Adrenal gland (tissue), 12 donors: Measurements from ENCODE around the gene MLIP. TPM values are rescaled to one million over a fixed set of nuclear protein-coding genes. Genes with fewer than 3 reads are reported as not detected.

Source experiments
- DNase-seq, 7 donors: peaks; one replicate each; pipeline ENCODE4 v3.0.0-alpha.2; 2019 to 2020
- H3K27ac ChIP-seq, 5 donors: fragments of 200-600 bp; sonication (generic) in 4 of 5; 1 replicate in 3 of 5; 2 replicates in 2 of 5; pipeline versions ENCODE4 v1.5.1 to v1.8.0; 2016 to 2020; ENCODE audit warnings: mild to moderate bottlenecking in 1 of 5
- H3K27me3 ChIP-seq: fragments of 200-600 bp; 2 replicates; pipeline ENCODE4 v1.8.0; 2021
- H3K36me3 ChIP-seq, 2 donors: fragments of 200-600 bp; replicated peaks in 1 of 2; 1 replicate in 1 of 2; 2 replicates in 1 of 2; pipeline versions ENCODE4 v1.5.1 to v1.8.0; 2018 to 2022
- H3K4me1 ChIP-seq, 2 donors: fragments of 200-600 bp; replicated peaks in 1 of 2; 1 replicate in 1 of 2; 2 replicates in 1 of 2; pipeline versions ENCODE4 v1.5.1 to v1.8.0; 2018 to 2021
- H3K4me3 ChIP-seq, 4 donors: fragments of 200-600 bp; sonication (generic) in 3 of 4; one replicate each; pipeline ENCODE4 v1.5.1; 2016 to 2018
- H3K9me3 ChIP-seq, 3 donors: fragments of 200-600 bp; sonication (generic) in 1 of 3; replicated peaks in 1 of 3; 1 replicate in 2 of 3; 2 replicates in 1 of 3; pipeline versions ENCODE4 v1.5.1 to v1.8.0; 2016 to 2021
- CTCF ChIP-seq, 6 experiments: fragments of 450-650 bp in 4 of 6; fragments of 200-600 bp in 2 of 6; sonication (generic) in 1 of 6; IDR thresholded peaks; 1 replicate in 5 of 6; 2 replicates in 1 of 6; pipeline versions ENCODE4 v1.5.1 to v1.8.0; 2016 to 2021; ENCODE audit warnings: antibody characterized with exemption in 6 of 6, mild to moderate bottlenecking in 2 of 6, moderate library complexity in 1 of 6
- POLR2A ChIP-seq, 2 donors: fragments of 450-650 bp; IDR thresholded peaks; one replicate each; pipeline ENCODE4 v1.6.1; 2017; ENCODE audit warnings: antibody characterized with exemption in 2 of 2, mild to moderate bottlenecking in 2 of 2, moderate library complexity in 1 of 2
- WGBS, 4 donors: extraction: QIAGEN DNeasy Blood & Tissue Kit in 2 of 4; methylation state at CpG; one replicate each; pipeline versions ENCODE4 v1.1.5 to v1.1.7; 2013 to 2017; 5-methylcytosine and 5-hydroxymethylcytosine counted together
- intact Hi-C, 2 donors: fragments of 100-400 bp; cut with DNase I; formaldehyde crosslinking; loops; one replicate each; pipeline versions ENCODE4 v1.14.1 to v1.15.0; 2022 to 2023
- polyA plus RNA-seq, 3 donors: library from polyadenylated mRNA; stranded (reverse); fragments of 200-250 nt in 2 of 3; fragments of 350-450 nt in 1 of 3; fragmentation: Illumina TruSeq in 1 of 3; extraction: RNeasy Lipid Tissue Mini Kit (QIAGEN cat#74804) in 1 of 3; gene quantifications; one replicate each; pipeline ENCODE4 v1.2.3, GENCODE V29; 2013 to 2014
- total RNA-seq, 9 donors: library from RNA; depleted of rRNA in 4 of 9; stranded (reverse); fragments of >200 nt in 4 of 9; fragments of 120-200 nt in 1 of 9; fragmentation: NEBNext Ultra II Directional in 1 of 9; extraction: Animal tissue kit (Norgen Biotek cat#: 25700) in 1 of 9; gene quantifications; one replicate each; pipeline versions ENCODE4 v1.1.0 to v1.2.4, GENCODE V29; 2013 to 2023
- donor health status: healthy with polysubstance abuse.
- donor health status: Bipolar disorder and iron deficiency.
- donor health status: DM: yes; HTN: yes; CAD: no.
- donor health status: DM: no; HTN: no; CAD: no.
- donor health status: DM: no; HTN: no; CAD: no.
- donor health status: DM: yes; HTN: yes; CAD: no.

The MLIP gene
- total and polyA plus RNA-seq, 12 donors: 0.88 to 9.6 (median 5.0) TPM

- H3K27ac ChIP-seq: no peak overlapping the region
- intact Hi-C loops: no loop called here
- H3K4me3 ChIP-seq: no peak overlapping the region
- 56 to 71% (median 61%) methylated on average over 2 of the region's 2 CpGs for WGBS, 4 donors
- H3K36me3 ChIP-seq: no peaks in the 10 kb centered on the region
- H3K27me3 ChIP-seq: no peaks in the 10 kb centered on the region
- H3K4me1 ChIP-seq: no peaks in the 10 kb centered on the region
- no peak for DNase-seq
- no peak for TF ChIP-seq POLR2A (IDR thresholded peaks at IDR 0.05)
- no peak for TF ChIP-seq CTCF (IDR thresholded peaks at IDR 0.05)
- no peaks in the 10 kb centered on the region for H3K9me3 ChIP-seq
Observed at GRCh38 chr6:54135665-54136369, 24.6 kb downstream of the MLIP start.

- H3K36me3 ChIP-seq: no peaks in the 10 kb centered on the region
- no peak for DNase-seq
- intact Hi-C loops: no loop called here
- no peak overlapping the region for H3K27ac ChIP-seq
- TF ChIP-seq CTCF (IDR thresholded peaks at IDR 0.05): no peak
- TF ChIP-seq POLR2A (IDR thresholded peaks at IDR 0.05): no peak
- WGBS, 4 donors: 78 to 91% (median 85%) methylated on average over 1 of the region's 1 CpG
- no peaks in the 10 kb centered on the region for H3K4me1 ChIP-seq
- H3K4me3 ChIP-seq: no peak overlapping the region
- H3K9me3 ChIP-seq: no peaks in the 10 kb centered on the region
- no peaks in the 10 kb centered on the region for H3K27me3 ChIP-seq
Observed at GRCh38 chr6:54138795-54139194, 27.6 kb downstream of the MLIP start.

- TF ChIP-seq POLR2A (IDR thresholded peaks at IDR 0.05): no peak
- no peak for TF ChIP-seq CTCF (IDR thresholded peaks at IDR 0.05)
- Histone ChIP-seq H3K4me1 (no peaks in the 10 kb centered on the region), H3K4me3 (no peak overlapping the region), H3K9me3 (no peaks in the 10 kb centered on the region), H3K36me3 (no peaks in the 10 kb centered on the region), H3K27me3 (no peaks in the 10 kb centered on the region), H3K27ac (no peak overlapping the region)
- DNase-seq: no peak
- intact Hi-C loops: no loop called here
Observed at GRCh38 chr6:54140811-54141210, 29.6 kb downstream of the MLIP start.

- no peaks in the 10 kb centered on the region for H3K4me1 ChIP-seq
- no peaks in the 10 kb centered on the region for H3K27me3 ChIP-seq
- H3K9me3 ChIP-seq: no peaks in the 10 kb centered on the region
- no peak overlapping the region for H3K27ac ChIP-seq
- intact Hi-C loops: no loop called here
- H3K36me3 ChIP-seq: no peaks in the 10 kb centered on the region
- 90 to 93% (median 91%) methylated on average over 12 of the region's 12 CpGs for WGBS, 4 donors
- TF ChIP-seq POLR2A (IDR thresholded peaks at IDR 0.05): no peak
- TF ChIP-seq CTCF (IDR thresholded peaks at IDR 0.05): no peak
- DNase-seq: no peak
- H3K4me3 ChIP-seq: no peak overlapping the region
Observed at GRCh38 chr6:54142889-54143519, 31.8 kb downstream of the MLIP start.
